ENCODE data around the gene MTAP.

MTAP gene

GRCh38 chr9:21968331-21969010 lies 166.0 kb downstream of the MTAP start:
- DNase-seq (ENCODE audit: low read depth in 2 of 3, low spot score in 2 of 3): no peak

DNA sequence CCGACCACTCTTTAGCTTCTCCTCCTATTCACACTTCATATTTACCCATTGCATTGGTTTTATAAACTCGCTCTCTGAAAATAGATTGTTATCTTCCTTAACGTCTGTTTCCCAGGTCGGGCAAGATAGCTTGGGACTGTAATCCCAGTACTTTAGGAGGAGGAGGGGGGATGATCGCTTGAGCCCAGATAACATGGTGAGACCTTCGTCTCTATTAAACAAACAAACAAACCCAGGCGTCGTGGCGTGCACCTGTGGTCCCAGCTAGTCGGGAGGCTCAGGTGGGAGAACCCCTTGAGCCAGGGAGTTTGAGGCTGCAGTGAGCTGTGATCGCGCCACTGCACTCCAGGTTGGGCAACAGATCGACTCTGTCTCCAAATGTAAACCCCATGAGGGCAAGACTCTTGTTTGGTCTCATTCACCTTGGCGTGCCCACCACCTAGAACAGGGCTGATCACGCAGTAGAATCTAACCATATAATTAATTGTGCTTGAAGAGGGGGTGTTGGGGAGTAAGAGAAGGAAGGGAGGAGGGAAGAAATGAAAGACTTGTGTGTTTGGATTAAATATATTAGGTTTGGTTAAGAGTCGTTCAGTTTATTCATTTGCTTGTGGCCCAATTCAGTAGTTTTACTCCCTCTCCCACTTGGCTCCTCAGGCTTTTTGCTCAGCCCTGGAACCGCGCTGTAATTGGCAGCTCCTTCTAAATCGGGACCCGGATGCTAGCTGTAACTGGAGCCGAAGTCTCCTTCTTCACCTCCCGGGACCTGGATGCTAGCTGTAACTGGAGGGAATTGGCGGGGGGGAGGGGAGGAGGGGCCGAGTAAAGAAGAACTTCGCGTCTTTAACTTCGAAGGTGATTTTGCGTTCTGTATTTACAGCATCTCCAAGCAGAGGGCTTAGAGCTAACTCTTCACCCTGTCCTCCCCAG lies 166.8 kb downstream of the MTAP start:
- DNase-seq (ENCODE audit: low read depth in 2 of 3, low spot score in 2 of 3): no peak

DNA sequence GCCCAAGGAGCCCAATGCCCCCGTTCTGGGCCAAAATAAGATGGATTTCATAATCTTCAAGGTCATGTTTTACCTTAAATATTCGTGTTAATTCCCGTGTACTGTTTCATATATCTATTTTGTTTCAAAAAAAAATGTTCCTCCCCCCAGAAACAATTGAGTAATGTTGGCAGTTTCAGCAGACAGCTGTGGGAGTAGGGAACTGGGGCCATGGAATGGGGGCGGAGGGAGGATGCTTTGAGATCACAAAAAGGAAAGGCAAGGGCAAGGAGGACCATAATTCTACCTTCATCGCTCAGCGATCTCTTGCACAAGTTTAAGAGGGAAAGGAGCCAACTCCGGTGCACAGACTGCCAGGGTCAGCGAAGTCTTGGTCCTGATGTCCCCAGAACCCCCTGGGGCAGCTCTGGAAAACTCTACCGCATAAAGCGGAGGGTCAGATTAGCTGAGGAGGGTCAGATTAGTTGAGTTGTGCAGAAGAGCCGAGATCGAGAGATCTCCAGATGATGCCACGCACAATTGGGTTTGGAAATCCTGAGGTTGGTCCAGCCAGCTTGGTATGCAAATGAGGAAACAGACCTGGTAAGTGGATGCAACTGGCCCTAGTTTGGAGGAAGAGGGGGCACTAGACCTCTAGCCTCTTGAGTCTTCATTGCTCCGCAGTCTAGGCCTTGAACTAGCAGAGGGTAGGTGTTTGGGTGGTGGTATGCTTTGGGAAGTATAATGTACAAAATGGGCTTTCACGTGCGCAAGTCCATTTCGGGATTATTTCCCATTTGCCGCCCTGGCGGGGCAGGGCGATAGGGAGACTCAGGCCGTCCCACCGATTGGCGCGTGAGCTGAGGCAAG lies 167.7 kb downstream of the MTAP start:
- DNase-seq (ENCODE audit: low read depth in 2 of 3, low spot score in 2 of 3): no peak

GRCh38 chr9:21970800-21971640 lies 168.6 kb downstream of the MTAP start:
- no peak for DNase-seq (ENCODE audit: low read depth in 2 of 3, low spot score in 2 of 3)

GRCh38 chr9:21972361-21972760 lies 169.9 kb downstream of the MTAP start:
- DNase-seq (ENCODE audit: low read depth in 2 of 3, low spot score in 2 of 3): no peak

- DNase-seq (ENCODE audit: low read depth in 2 of 3, low spot score in 2 of 3): no peak
Observed at GRCh38 chr9:21974343-21974721, 171.9 kb downstream of the MTAP start.

DNA sequence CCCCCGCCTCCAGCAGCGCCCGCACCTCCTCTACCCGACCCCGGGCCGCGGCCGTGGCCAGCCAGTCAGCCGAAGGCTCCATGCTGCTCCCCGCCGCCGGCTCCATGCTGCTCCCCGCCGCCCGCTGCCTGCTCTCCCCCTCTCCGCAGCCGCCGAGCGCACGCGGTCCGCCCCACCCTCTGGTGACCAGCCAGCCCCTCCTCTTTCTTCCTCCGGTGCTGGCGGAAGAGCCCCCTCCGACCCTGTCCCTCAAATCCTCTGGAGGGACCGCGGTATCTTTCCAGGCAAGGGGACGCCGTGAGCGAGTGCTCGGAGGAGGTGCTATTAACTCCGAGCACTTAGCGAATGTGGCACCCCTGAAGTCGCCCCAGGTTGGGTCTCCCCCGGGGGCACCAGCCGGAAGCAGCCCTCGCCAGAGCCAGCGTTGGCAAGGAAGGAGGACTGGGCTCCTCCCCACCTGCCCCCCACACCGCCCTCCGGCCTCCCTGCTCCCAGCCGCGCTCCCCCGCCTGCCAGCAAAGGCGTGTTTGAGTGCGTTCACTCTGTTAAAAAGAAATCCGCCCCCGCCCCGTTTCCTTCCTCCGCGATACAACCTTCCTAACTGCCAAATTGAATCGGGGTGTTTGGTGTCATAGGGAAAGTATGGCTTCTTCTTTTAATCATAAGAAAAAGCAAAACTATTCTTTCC lies 172.4 kb downstream of the MTAP start:
- DNase-seq (ENCODE audit: low read depth in 2 of 3, low spot score in 2 of 3): no peak

GRCh38 chr9:21976334-21976875 lies 174.0 kb downstream of the MTAP start:
- DNase-seq (ENCODE audit: low read depth in 2 of 3, low spot score in 2 of 3): no peak

DNA sequence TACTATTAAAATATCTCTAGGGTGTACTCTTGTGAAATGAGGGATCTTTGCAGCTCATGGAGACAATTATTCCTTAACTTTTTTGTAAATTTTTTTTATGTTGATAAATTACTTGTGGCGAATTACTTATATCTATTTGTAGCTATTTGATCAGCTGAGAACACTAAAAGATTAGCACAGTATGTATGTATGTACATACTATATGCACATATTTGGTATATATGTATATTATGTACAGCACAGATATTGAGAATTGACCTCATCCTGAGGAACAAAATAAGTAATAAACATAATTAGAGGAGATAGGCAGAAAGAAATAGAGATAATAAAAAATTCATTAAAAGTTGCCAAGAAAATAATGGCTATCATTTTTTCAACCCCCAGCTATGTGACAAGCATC lies 180.0 kb downstream of the MTAP start:
- no peak for DNase-seq (ENCODE audit: low read depth in 2 of 3, low spot score in 2 of 3)

DNA sequence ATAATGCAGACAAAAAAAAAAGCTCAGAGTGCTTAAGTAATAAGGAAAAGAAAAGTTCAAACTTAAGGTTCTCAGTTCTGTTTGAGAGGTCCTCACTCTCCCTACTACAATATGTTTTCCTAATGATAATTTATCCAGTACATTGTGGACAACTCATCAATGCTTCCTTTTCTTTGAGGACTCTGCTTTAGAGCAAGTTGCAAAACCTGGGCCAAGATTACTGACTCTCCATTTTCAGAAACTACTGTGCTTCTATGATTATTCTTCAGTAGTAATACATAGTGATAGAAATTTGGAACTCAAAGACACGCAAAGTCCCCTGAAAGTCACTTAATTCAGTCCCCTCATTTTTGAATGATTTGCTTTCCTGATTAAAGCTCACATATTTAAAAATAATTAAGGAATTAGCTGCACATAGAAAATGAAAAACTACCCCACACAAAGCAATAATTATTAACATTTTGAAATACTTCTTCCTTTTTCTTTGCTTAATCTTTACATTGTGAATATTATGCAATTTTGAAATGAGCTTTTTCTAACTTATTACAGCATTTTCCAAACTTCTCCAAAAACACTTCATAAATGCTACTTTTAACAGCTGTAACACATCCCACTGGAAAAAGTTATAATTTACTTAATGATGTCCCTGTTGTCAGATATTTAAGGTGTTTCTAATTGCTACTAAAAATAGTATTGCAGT lies 180.6 kb downstream of the MTAP start:
- DNase-seq (ENCODE audit: low read depth in 2 of 3, low spot score in 2 of 3): no peak

- DNase-seq (ENCODE audit: low read depth in 2 of 3, low spot score in 2 of 3): no peak
Observed at GRCh38 chr9:21983561-21983935, 181.1 kb downstream of the MTAP start.

- no peak for DNase-seq (ENCODE audit: low read depth in 2 of 3, low spot score in 2 of 3)
Observed at GRCh38 chr9:21984101-21984500, 181.7 kb downstream of the MTAP start.

DNA sequence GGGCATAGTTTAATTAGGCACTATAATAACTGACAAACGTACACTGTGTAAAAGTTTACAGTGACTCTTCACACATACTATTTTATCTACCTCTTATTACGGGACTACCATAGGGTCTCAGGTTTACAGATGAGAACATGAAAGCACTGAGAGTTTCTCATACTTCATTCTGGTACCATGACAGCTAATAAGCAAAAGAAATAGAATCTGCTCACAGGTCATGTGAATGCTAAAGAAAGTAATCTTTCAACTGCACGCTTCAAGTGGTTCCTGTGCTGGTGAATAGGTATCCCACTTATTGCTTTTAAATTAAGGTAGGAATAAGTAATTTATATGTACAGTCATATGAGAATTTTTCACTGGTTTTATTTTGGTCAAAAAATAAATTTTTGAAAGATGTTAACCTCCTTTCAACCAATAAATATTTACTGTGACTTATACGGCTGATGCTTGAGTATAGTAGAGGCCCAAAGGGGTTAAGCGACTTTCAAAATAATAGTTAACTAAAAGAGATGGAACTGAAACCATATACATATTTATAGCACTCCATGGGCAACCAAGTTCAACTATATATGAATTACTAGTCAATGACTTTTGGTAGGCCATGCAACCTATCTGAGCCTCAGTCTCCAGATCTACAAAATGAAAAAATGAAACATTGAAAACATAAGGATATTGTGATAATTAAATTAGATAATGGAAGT lies 183.7 kb downstream of the MTAP start:
- DNase-seq (ENCODE audit: low read depth in 2 of 3, low spot score in 2 of 3): no peak
